EH (cell line): ENCODE results near the gene NDRG4.
A peak's percentile ranks its signal among the peaks of the same experiment; 100 is the strongest.

Experiments
- DNase-seq: peaks from one replicate; pipeline ENCODE4 v3.0.0-alpha.2; 2015; ENCODE audit warnings: low read depth

Gene NDRG4

GRCh38 chr16:58494981-58495520 lies 4.9 kb upstream of the NDRG4 start:
- peak; percentile 98 for DNase-seq

DNA sequence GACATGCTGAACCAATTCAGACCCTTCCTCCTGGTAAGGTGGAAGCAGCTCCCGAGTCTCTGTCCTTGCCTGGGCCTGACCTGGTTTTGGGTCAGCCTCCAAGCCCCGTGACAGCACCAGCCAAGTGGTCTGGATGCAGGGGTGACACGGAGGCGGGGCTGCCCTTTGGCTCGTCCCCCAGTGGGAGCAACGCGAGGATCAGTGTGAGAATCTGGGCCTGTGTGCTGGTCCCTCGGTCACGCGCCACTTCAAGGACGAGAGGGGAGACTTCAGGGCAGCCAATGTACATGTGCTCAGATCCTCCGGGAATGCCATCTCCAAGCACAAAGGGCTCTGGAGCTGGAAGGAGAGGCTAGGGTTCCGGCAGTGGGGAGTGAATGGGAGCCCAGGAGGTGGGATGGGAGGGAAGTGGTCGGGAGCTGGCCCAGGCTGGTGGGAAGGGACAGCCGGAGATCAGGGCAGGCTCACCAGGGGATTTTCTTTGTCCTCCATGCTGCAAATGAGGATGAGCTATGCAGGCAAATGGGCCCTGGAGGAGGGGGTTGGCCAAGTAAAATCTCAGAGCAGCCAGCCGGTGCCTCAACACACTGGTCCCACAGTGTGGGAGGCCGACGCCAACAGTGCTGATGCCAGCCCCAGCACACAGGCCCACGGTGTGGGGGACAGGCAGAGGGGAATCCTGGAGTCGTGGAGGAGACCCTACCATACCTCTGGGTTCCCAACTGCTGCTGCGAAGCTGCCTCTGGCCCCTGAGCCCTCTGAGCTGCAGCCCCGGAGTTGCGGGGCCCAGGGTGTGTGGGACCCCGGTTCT lies 4.2 kb upstream of the NDRG4 start:
- no peak for DNase-seq

- DNase-seq = no peak
Observed at GRCh38 chr16:58497468-58497867, 2.5 kb upstream of the NDRG4 start.

- DNase-seq = no peak
Observed at GRCh38 chr16:58497935-58498334, 2.0 kb upstream of the NDRG4 start.

DNA sequence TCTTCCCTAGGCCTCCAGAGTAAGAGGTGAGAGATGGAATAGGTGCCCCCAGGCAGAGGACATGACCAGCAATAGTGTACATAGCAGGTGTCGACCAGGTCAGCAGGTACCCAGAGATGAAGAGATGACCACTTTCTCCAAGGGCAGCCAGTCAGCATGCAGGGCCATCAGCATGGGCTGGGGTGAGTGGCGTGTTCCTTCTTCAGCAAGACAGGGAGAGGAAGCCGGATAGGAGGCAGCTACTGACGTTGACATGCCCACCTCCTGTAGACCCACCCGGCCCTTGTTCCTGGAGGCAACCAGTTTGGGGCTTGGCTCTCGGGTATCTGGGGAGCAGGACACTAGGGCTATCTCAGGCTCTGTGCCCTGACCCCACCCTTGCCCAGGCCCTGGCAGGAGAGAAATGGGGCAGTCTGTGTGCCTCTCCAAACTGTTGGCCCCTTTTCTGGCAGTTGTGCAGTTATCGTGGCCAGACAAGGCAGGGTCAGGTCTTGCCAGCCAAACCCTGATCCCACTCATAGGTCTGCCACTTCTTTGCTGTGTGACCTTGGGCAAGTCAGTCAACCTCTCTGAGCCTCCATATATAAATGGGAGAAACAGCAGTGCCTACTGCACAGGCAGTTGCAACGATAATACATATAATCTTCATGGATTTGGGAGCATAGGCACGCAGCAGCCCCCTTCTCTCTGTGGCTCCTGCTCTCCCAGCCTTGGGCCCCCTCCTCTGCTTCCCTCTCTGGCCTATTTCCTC lies 1.4 kb upstream of the NDRG4 start:
- no peak for DNase-seq

DNA sequence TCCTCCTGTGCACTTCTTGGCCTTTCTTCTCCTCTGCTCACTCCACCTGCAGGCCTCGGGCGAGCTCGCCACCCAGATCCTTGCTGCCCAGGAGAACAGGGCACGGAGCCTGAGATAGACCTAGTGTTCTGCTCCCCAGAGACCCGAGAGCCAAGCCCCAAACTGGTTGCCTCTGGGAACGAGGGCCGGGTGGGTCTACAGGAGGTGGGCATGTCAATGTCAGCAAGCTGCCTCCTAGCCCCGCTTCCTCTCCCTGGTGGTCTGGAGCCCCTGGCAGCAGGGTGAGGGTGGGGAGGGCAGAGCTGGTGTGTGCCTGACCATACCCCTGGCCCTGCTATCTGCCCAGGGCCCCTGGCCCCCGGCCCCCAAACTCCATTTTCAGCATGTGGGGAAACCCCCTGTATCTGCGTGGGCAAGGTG lies 841 bp upstream of the NDRG4 start:
- no peak for DNase-seq

DNA sequence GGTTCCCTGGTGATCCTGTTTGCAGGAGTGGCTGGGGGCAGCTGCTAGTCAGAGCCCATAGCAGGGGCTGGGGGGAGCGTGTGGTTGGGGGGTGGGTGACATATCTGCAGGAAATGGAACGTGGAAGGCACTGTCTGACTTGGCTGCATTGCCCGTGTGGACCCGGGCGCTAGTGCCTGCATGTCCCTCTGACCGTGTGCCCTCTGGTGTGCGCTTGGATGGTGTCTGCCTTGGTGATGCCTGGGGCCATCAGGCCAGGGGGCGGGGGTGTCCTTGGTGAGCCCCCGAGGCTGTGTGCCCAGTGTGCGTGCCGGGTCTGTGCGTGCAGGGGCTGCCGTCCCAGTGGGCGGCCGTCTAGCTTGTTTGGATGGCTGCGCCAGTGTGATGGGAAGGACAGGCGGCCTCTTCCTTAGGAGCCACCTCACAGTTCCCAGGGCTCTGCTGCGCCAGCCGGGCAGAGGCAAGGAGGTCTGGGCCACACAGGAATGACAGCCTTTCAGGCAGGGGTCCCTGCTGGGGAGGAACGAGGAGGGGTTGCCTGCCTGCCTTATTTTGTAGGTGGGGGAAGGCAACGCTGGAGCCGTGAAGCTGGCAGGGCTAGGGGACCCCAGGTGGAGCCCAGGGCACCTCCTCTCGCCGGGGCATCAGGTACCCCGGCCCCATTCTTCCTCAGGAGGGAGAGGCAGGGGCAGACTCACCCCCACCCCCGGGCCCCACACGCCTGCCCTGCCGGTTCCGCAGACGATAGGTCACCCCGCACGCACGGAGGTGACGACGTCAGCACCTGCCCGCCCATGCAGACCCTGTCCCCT lies 693 bp downstream of the NDRG4 start:
- DNase-seq = peak; percentile 40

DNA sequence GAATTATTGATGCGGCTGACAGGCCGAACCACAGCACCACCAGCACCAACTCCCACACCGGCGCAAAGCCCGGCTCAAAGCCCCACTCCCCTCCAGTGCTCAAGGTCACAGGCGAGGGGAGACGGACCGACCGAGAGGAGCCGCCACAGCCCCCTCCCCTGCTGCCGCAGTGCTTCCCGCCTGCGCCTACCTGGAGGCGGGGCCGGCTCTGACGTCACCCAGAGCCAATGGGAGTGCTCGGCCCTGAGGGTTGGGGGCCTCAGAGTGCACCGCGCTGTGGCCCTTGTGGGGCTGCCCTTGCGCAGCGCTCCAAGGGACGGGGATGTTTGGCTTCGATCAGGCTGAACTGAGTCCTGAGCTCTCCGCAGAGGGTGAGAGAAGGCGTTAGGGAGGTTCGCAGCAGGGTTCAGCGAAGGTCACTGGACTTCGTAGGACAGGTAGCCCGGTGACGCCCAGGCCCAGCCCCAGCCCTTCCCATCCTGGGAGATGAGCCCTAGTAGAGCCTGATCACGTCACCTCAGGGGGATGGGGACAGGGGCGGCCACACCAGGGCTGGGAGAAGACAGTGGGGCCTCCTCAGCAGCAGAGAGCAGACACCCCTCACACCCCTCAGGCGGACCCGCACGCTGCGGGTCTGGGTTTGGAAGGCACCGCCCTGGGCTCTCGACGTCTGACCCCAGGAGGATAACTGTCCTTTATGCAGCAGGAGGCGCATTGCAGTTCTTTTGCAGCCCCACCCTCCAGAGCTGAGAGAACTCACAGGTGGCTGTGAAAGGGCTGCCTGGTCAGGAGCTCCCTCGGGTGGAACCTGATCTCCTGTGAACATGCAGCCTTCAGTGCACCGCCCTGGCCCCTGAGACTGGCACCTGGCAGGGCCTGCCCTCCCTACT lies 1.5 kb downstream of the NDRG4 start:
- DNase-seq = no peak

DNA sequence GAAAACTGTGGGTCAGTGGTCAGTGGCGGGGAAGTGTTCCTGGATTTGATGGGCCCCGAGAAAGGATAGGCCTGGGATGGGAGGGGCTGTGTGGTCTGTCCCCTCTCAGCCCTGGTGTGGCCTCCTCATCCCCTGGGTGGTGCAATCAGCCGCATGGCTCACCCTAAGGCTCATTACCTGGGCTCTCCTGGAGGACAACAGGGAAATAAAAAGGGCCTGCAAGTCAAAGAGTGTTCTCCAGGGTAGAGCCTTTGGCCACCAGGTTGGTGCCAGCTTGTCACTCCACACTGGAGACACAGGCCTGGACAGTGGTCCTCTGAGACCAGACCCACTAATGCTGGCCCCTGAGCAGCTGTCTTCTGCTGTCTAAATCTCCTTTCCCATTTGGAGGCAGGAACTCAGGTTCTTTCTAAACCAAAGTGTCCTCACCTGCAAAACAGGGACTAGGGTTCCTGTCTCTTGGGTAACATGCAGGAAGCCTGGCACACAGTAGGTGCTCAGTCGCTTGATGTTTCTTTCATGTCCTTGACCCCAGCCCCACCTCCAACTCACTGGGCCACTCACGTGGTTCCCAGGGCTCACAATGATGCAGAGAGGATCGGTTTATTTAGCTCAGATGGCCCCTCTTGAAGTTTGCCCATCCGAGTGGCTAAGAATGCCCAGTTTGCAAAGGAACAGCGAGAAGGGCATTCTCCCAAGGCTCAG lies 2.4 kb downstream of the NDRG4 start:
- DNase-seq = no peak

DNA sequence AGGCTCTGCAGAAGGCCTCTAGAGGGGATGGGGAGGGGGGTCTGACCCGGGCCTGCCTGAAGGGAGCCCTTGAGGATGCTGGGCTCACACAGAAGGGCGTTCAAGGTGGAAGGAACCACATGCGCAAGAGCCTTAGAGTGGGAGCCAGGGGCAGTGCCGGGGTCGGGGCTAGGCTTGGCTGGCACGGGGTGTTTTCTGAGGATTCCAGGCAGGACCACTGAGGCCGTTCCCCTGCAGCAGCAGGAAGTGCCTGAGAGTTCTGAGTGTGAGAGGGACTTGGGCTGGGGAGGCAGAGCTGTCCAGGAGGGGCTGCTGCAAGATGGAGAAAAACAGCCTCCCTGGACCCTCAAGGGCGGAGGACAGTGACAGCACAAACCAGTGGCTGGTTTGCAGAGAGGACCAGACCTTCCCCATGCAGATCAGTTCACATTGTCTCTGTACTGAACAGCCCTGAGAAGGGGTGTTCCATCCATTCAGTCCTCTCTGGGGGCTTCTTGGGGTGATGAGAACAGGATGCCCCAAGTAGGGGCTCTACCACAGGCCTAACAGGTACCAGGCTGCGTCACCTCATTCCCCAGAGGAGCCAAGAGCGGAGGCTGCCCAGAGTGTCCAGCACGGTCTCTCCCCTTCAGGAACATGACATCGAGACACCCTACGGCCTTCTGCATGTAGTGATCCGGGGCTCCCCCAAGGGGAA lies 3.4 kb downstream of the NDRG4 start:
- DNase-seq = no peak

DNA sequence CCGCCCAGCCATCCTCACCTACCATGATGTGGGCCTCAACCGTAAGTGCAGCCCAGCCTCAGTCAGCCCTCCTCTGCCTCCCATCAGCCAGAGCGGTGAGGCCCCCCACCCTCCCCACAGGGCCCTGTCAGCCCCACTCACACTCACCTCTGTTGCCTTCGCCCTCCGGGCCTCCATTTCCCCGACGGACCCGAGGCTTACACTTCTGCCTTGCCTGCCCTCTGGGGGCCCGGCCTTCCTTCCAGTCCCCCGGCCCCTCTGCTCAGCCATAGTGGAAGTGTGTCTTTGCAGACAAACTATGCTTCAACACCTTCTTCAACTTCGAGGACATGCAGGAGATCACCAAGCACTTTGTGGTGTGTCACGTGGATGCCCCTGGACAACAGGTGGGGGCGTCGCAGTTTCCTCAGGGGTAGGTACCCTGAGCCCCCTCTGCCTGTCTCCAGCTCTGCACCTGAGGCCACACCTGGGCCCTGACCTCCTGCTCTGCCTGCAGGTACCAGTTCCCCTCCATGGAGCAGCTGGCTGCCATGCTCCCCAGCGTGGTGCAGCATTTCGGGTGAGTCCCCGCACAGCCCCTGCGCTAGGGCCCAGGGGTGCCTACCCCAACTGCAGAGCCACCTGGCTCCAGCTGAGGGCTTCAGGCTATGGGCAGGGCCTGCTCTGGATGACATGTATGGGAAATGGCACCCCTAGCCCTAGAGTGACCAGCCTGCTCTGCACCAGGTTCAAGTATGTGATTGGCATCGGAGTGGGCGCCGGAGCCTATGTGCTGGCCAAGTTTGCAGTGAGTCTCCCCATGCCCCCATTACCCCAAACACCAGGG lies 4.1 kb downstream of the NDRG4 start:
- no peak for DNase-seq

GRCh38 chr16:58506241-58507194 lies 6.6 kb downstream of the NDRG4 start:
- DNase-seq = no peak

- DNase-seq = no peak
Observed at GRCh38 chr16:58507195-58507962, 7.4 kb downstream of the NDRG4 start.

GRCh38 chr16:58507963-58508670 lies 8.2 kb downstream of the NDRG4 start:
- DNase-seq = no peak

DNA sequence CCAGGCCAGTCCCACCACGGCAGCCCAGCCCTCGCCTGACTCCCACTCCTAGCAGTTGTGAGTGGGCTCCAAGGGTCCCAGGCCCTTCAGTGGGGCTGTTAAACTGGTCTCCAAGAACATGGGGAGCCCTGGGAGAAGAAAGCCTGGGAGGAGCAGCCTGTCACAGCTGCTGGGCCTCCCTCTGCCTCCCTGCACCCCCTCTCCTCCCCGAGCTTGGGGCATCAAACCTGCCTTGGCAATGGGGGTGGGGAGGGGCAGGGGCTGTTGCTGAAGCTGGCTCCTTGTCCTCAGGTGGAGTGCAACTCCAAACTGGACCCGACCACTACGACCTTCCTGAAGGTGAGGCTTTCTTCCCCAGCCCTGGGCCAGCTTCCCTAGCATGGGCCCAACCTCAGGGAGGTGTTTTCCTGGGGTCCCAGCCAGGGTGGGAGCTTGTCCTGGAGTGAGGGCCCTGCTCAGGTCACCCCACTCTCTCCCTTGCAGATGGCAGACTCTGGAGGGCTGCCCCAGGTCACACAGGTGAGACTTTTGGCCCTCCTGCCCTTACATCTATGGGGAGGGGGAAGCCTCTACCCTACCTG lies 8.8 kb downstream of the NDRG4 start:
- DNase-seq = no peak
